NCI-H2196 treated with DMSO at 0.1 percent for 48 hours (cell line): ENCODE results near the gene HOXA4.

ENCODE experiments used
- DNase-seq: peaks from one replicate; lab custom pipeline; 2025; ENCODE audit not compliant: unreplicated experiment; lab: John Stamatoyannopoulos, UW

The HOXA4 gene

GRCh38 chr7:27130540-27131389 lies at the start of gene HOXA4:
Gene HOXA4, minus strand, starts transcription at chr7:27130757. Its CDS starts 24 bp downstream, at chr7:27130733.
- peak; percentile 55 for DNase-seq

- no peak for DNase-seq
These were observed 49.2 kb upstream of the HOXA4 start for GRCh38 chr7:27179503-27180430.

GRCh38 chr7:27179030-27179429 lies 48.5 kb upstream of the HOXA4 start:
- no peak for DNase-seq

GRCh38 chr7:27178366-27178765 lies 47.8 kb upstream of the HOXA4 start:
- DNase-seq, result no peak

- DNase-seq, result no peak
These were observed 47.3 kb upstream of the HOXA4 start for GRCh38 chr7:27177795-27178320.

- no peak for DNase-seq
These were observed 46.6 kb upstream of the HOXA4 start for GRCh38 chr7:27176962-27177794.

GRCh38 chr7:27176524-27176845 lies 45.9 kb upstream of the HOXA4 start:
- no peak for DNase-seq

- DNase-seq, result no peak
These were observed 45.3 kb upstream of the HOXA4 start for GRCh38 chr7:27175626-27176523.

GRCh38 chr7:27174874-27175625 lies 44.5 kb upstream of the HOXA4 start:
- DNase-seq, result no peak

GRCh38 chr7:27173956-27174873 lies 43.7 kb upstream of the HOXA4 start, which contains the start of gene HOXA10:
Gene HOXA10, minus strand, starts transcription at chr7:27174320. Its CDS starts 14 bp downstream, at chr7:27174306.
- no peak for DNase-seq

- DNase-seq, result peak; percentile 23
These were observed 43.0 kb upstream of the HOXA4 start for GRCh38 chr7:27173511-27173955.

GRCh38 chr7:27172823-27173510 lies 42.4 kb upstream of the HOXA4 start:
- DNase-seq, result no peak

- no peak for DNase-seq
These were observed 41.8 kb upstream of the HOXA4 start for GRCh38 chr7:27172315-27172774.

GRCh38 chr7:27171637-27172314 lies 41.2 kb upstream of the HOXA4 start:
- DNase-seq, result no peak

- DNase-seq, result no peak
These were observed 40.7 kb upstream of the HOXA4 start for GRCh38 chr7:27171325-27171636.

- DNase-seq, result no peak
These were observed 40.1 kb upstream of the HOXA4 start for GRCh38 chr7:27170426-27171324.
